GM21737 (cell line): ENCODE measurements around the gene COL5A1.

Experiments
- ATAC-seq: cut with Tn5 transposase; IDR thresholded peaks from one replicate; pipeline ENCODE4 v1.9.1; 2021; ENCODE audit warnings: mild to moderate bottlenecking, moderate library complexity; ENCODE audit not compliant: unreplicated experiment

The COL5A1 gene

DNA sequence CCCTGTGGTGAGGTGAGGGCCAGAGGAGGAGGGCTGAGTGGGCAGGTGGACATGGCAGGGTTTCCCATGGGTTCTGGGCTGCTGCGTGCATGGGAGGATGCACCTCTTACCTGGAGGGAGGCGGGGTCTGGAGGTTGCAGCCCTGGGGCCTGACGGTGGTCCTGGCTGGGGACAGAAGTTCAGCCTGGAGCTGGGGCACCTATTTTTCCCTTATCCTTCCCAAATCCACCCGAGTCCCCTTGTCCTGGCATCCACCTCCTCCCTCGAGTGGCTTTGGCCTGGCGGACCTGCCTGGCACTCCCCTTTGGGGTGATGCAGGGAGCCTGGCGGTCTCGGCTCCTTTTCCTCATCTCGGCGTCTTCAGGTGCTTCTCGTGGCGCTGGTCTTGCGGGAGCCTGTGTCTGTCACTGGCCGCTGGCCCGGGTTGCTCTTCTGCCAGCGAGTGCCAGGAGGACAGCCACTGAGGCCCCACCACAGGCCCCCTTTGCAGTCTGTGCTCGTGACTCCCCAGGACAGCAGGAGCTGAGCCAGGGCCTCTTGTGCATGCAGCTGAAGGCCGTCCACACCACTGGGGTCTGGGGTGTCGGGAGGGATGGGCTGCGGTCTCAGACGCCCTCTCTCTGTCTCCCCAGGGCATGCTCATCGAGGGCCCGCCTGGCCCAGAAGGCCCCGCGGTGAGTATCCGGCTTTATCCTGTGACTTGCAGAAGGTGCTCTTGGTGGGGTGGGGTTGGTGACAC, 96.4 kb downstream of the COL5A1 start:
- no peak for ATAC-seq

DNA sequence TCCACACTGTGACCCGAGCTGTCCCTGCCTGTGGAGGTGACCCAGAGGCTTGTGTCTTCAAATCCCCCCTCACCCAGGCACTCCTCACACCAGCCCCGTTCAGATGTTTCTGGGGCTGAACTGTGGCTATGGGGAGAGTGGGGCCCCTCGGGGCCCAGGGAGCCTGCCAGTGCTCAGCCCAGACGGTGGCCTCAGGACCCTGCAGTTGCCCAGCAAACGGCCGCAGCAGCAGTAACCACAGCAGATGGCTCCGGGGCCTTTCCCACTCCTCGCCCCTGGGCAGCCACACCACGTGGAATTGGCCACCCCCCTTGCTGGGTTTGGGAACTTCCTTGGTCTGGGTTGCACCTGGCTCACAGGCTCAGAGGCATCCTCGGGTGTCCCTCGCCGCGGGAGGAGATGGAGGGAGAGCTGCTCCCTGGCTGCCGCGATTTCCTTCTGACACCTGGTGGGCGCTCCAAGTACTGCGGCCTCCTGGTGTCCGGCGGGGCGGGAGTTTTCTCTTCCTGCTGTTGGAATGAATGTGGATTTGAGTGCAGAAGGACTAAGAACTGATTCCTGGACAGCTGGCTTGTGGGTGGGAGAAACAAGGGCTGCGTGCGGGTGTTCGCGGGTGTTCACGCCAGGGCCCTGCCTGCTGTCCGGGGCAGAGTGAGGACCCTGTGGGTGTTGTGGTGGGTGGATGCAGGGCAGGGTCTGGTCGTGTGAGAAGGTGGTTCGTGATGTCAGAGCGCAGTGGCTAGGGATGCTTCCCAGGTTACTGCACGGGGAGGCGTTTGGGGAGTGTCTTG, 97.5 kb downstream of the COL5A1 start:
- no peak for ATAC-seq

DNA sequence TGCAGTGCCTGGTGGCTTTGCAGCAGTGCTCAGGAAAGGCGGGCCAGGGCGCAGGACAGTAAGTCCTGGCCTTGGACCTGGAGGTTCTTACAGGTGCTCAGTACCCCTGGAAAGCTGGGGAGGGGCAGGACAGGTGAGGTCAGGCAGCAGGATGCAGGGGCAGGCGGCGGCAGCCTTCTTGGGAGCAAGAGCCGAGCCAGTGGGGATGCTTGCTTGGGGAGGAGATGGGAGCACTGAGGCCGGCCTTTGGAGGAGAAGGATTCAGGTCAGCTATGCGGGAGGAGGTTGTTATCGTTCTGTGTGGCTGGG, 98.0 kb downstream of the COL5A1 start:
- no peak for ATAC-seq

DNA sequence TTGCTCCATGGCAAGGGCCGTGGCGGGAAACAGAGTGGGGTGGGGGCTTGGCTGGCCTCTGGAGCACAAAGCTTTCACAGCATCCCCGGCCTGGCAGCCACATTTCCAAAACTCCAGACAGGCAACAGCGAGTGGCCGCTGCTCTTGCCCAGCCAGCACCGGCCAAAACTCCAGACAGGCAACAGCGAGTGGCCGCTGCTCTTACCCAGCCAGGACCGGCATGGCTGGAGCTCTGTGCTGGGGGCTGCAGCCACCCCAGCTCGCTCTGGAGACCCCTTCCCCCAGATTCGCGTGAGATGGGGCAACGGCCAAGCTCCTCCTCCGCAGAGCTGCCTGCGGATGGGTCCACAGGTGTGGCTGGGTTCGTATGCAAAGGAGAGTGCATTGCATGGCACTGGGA, 98.5 kb downstream of the COL5A1 start:
- no peak for ATAC-seq

DNA sequence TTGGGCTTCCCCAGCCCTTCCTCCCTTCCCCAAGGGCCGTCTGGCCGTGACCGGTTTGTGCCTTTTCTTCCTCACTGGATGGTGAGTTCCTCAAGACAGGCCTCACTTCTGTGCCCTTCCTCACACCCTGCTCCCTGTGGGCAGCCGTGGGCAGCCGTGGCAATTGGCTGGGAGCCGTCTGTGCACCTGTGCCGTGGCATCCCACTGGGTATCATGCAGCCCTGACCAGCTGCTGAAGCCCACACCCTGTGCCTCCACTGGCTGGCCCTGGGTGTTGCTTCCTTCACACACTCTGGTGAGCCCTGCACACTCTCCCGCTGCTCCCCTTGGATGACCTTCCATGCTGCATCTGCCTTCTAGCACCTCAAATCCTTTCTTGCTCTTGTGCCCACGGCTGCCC, 100.2 kb downstream of the COL5A1 start:
- ATAC-seq = no peak

DNA sequence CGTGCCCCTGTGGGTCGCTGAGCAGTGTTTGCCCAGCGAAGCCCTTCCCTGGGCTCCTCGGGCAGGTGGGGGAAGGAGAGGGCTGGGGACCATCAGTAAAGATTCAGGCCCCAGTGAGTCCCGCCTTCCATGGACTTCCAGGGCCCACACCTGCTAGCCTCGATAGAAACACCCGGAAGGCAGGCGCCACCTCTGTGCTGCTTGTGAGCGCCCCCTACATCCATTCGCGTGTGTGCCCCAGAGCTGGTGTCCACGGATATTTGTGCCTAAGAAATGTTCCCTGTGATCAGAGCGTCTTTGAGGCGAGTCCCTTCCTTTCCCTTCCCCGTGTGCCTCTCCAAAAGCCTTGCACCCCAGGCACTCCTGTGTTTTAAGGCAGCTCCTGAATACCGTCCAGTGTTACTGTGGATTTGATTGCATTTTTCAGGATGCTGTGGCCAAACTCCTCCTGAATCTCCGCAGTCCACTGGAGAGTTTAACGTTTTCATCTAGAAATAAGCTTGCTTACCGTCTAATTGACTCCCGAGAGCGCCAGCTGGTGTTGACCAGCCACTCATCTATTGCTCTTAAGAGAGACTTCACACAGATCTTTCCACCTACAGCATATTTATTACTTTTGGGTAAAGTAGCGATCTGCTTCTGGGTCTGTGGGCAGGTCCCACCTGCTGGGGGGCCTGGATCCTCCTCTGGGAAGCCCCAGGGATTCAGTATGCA, 101.4 kb downstream of the COL5A1 start:
- ATAC-seq = no peak

DNA sequence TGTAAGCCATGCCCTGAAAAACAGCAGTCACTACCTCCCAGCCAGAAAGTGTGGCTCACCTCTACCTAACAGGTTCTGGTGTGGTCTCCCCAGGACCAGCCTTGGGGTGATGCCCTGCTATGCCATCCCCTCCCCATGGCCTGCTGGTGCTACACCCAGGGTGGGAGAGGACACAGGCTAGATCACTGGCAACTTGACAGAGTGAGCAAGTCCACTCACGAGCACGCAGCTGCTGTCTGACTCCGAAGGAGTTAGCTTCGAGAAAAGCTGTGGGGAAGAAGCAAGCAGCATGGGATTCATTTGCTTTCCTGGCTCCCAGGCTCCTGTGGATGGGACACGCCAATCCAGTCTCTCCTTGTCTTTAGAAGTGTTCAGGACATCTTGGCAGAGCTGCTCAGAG, 102.2 kb downstream of the COL5A1 start:
- no peak for ATAC-seq

DNA sequence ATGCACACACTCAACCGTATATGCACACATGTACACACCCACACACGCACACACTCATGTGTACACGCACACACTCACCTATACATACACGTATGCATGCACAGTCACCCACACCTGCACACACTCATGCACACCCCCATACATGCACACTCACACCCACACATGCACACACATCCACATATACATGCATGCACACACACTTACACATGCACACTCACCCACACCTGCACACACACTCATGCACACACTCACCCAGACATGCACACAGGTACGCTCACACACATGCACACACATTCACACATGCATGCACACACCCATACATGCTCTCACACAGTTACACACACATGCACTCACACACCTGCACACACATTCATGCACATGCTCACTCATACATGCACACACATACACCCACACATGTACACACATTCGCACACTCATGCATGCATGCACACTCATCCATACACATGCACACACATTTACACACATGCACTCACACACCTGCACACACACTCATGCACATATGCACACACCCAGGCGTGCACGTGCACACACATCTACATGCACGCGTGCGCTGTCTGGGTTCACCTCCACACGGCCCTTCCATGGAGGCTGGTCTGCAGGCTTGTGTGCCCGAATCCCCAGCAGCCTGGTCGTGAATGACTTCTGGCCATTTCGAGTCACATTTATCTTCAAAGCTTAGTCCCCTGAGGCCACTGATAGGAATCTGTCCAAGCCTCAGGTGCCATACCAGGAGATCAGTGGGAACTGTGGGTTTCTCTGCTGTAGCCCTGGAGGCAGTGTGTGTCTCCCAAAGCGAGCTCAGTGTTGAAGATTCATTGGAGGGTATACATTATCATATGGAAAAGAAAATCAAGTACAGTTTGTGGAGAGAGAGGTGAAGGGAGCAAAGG, 103.0 kb downstream of the COL5A1 start:
- no peak for ATAC-seq

DNA sequence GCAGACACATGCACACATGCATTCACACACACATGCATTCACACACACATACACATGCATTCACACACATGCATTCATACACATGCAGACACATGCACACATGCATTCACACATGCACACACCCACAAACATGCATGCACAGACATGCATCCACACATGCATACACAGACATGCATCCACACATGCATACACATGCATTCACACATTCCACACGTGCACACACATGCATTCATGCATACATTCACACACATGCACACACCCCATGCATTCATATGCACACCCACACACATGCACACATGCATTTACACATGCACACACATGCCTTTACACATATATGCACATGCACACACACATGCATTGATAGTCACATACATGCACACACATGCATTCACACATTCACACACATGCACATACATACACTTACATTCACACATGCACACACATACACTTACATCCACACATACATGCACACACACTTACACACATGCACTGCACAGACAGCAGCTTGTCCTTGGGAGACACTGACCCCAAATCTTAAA, 106.4 kb downstream of the COL5A1 start:
- no peak for ATAC-seq

DNA sequence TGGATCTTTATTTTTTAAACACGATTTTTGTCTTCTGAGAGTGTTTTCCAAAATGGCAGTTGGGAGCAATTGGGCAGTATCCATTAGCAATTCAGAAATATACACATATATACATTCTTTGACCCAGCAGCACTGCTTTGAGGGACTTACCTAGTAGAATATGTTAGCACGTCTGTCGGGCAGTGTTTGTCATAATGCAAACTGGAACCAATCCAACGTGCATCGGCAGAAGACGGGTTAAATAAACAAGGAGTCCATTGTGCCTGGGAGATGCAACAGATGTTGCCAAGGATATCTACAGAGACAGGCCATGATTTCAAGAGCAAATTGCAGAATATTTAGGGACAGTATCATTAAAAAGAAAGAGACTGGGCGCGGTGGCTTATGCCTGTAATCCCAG, 107.0 kb downstream of the COL5A1 start:
- no peak for ATAC-seq

DNA sequence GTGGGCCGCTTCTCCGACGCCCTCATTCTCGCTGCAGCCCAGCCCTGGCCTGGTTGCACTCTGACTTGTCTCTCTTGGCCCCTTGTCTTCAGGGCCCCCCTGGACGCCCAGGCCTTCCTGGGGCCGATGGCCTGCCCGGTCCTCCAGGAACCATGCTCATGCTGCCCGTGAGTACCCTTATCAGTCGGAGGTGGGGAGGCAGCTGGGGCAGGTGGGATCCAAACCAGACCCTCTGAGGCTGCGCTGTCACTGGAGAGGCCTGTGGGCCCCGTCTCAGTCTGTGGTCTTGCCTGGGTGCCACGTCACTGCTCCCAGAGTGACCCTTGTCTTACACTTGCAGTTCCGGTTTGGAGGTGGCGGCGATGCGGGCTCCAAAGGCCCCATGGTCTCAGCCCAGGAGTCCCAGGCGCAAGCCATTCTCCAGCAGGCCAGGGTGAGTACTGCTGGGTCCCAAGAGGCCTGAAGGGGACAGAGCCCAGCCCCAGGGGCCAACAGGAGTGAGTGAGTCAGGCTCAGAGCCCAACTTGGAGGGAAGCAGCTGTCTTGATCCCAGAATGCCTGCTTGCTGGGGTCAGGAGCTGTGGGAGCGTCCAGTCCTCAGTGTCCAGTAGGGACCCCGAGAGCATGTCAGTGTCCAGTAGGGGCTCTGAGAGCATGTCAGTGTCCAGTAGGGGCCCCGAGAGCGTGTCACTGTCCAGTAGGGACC, 109.0 kb downstream of the COL5A1 start:
- no peak for ATAC-seq

DNA sequence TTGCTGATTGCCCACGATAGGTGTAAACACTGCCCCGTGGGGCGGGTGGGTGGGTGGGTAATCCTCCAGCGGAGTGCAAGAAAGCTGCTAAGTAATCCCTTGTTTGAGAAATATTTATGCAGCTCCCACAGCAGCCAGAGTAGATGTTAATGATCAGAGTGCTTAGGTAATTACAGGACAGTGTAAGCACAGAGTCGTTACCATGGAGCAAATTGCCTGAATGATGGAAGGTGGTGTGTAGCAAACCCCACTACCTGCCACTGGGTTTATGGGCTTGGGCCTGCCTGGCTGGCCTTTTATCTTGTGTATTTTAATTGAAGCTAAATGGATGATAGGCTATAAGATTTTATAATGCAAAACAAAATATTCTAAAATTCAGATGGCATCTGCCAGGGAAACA, 110.0 kb downstream of the COL5A1 start:
- ATAC-seq = no peak

DNA sequence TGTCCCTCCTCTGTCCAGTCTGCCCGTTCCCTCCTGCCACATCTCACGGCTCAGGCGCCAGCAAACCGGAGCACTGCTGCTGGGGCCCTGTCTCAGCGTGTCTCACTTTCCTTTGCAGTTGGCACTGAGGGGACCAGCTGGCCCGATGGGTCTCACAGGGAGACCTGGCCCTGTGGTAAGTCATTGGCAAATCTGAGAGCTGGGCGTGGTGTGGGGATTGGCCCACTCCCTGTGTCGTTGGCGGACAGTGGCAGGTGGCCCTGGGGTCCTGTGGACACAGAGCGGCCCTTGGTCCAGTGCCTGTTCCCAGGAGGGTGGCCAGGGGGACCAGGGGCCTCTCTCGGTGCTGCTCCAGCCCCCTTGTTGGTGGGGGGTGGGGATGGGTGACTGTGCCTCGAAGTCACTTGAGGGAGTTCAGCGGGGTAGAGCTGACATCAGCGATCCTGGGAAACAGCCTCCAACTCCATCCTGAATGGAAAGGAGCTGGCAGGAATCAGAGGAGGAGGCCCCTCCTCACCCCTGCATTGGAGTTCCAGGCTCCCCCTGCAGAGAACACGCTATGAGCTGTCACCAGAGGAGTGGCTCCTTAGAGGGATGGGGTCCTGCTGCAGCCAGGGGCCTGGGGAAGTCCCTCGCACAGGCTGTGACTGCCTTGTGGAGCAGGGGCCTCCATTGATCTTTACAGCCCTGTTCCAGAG, 111.0 kb downstream of the COL5A1 start:
- no peak for ATAC-seq

DNA sequence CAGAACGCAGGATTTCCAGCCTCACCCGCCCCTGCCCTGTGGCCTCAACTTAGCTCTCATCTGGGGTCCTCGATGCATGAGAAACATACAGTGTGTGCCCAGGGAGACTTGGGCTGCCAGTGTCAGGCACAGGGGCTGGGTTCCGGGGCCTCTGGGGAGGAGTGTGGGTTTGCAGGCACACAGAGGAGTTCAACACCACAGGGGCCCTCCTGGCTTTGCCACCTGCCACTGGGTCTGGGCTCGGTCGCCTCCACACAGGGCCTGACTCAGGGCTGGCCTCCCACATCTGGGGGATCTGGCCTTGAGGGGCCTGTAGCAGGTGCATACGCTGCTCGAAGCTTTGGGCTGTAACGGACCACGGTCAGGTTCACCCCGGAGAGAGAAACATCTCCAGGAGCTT, 111.6 kb downstream of the COL5A1 start:
- no peak for ATAC-seq

DNA sequence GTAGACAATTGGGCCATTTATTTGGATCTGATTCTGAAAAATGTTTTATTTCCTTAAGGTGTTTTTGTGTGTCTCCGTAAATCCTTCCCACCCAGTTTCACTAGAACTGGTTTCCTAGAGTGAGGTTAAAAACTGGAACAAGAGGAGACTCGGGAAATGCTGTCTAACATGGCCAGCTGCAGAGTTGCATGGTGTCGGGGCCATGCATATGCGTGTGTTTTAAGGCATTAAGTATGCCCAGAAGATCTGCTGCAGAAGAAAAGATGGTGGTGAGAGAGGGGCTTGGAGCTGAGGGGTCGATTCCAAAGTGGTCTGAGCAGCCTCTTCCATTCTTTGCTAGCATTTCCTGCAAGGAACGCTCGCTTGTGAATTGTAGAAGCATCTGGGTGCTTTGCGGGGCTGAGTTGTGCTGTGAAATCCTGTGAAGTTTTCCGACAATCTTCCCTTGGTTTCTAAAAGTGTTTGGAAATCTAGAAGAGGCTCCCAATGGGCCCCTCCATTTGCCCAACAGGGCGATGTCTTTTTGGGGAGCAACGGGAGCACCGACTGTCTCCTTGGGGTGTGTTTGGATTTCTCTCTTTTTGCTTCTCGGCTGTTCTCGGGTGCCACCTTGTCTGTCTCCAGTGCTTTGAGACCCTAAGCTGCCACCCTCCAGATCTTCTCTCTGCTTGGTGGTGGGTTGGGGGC, 113.8 kb downstream of the COL5A1 start:
- no peak for ATAC-seq

DNA sequence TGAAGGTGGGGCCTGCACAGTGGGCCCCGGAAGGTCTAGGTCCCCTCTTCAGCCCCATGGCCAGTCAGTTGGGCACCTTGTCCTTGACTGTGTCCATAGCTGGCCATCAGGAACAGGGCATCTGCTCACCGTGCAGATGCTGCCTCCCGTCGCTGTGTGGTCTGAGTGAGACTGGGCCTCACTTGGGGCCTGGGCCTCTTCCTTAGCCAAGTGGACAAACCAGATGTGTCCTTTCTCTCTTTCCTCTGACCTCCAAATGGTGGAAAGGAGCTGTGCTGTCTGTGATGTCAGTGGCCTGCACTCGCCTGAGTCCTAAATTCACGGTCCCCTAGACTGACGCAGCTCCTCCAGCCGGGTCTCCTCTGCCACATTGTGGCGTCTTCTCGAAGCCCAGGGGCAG, 114.5 kb downstream of the COL5A1 start:
- ATAC-seq = no peak

DNA sequence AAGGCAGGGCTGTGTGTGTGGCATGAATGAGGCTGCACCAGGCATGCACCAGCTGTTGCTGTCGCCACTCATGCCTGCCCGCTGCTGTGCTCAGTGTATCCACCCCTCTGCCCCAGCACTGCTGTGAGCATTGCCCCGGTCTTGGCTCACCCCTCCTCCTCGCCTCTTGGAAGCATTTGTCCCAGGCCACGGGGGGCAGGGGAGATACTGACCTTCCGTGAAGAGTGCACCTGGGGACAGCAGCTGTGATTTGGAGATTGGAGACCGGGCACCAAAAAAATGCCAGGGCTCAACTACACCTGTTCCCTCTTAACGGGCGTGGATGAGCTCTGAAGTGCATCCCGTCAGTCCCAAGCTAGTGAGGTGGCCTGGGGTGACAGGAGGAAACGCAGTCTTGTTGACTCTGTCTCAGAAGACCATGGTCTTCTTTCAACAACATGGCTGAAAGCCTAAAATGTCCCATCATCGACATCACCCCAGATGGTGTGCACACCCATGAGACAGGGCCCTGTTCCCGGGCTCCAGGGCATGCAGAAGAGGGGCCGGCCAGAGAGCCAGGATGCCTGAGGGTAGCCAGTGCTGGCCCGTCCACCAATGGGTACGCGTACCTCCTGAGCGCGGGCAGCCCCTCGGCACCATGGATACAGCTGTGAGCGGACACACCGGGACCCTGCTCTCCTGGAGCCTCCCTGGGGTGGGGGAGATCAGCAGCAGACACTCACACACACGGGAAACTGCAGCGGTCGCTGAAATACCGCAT, 115.8 kb downstream of the COL5A1 start:
- ATAC-seq = no peak

DNA sequence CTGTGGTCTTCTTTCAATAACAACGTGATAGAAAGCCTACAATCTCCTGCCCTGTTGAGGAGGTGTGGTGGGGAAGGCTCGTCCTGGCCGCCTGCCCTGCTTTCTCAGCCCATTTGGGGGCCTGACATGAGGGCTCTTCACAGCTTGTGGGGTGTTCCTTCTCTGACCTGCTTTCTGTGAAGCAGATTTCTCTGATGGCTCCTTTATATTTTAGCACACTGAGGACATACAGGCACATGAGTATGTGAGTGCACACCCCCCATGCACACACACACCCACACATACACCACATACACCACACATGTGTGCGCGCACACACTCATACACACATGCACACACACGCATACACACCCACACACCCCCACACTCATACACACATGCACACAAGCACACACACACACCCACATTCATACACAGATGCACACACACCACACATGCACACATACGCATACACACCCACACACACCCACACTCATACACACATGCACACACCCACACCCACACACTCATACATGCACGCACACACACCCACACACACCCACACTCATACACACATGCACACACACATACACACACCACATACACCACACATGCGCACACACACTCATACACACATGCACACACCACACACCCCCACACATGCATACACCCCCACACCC, 117.5 kb downstream of the COL5A1 start:
- no peak for ATAC-seq
